T47D (cell line): ENCODE results near the gene DNAJC8.

Experiments used
- DNase-seq, 2 experiments: peaks; one replicate each; pipeline versions ENCODE4 v3.0.0 to v3.0.0-alpha.2; 2011 to 2012; ENCODE audit warnings: low read depth in 1 of 2, low spot score in 1 of 2
- JUND ChIP-seq: IDR thresholded peaks from 2 replicates; pipeline ENCODE4 v1.6.1; 2012; ENCODE audit warnings: low read depth
- in situ Hi-C: cut with HindIII; loops from 2 replicates; pipeline ENCODE4 v1.10.0; 2016; ENCODE audit warnings: low sequenced_read_pairs, low pct_unique_long_range_greater_than_20kb

DNAJC8 gene

DNA sequence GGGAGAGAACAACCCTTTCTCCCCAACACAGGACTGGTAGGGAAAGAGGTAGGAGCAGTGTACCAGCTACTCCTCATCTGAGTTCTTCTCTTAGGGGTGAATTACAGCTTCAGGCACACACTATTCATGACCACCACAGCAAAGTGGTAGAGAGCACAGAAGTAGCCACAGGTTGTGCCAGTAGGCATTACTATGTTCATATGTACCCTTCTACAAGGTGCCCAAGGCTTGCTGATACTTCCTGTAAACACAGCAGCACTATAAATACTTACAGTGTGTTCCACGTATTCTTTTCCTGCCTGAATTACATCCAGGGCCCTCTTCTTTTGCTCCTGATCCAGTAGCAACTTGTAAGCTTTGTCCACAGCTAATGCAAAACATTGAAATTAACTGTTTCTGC is 23.1 kb downstream of the DNAJC8 start:
- in situ Hi-C loops: no loop called here
- DNase-seq: no peak
- TF ChIP-seq JUND: no peak

DNA sequence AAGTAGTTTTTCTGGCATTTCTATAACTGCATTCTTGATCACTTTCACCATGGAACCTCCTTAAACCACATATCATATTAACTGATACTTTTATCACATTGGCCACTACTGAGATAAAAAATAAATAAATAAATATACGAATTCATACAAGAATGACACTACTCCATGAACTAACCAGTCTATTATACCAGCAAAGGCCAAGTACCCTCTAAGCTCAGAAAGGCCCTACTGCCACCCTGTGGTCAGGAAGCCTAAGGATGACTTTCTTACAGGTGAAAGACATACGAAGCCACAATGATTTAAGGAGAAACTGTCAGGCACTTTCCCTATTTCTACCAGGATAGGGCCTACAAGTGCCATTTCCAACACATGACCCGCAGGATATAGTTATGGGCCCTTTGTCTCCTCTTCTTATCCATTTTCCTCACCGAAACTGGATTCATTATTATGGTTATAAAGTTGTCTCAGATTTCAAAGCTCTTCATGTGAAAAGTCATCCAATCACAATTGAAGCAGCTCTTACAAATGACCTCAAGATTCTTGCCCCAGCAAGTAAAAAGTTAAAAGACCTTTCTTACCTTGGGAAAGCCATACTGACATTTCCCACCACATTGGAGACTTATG is 23.9 kb downstream of the DNAJC8 start:
- in situ Hi-C loops: no loop called here
- DNase-seq: peak; percentile 38 to 76
- TF ChIP-seq JUND: no peak

DNA sequence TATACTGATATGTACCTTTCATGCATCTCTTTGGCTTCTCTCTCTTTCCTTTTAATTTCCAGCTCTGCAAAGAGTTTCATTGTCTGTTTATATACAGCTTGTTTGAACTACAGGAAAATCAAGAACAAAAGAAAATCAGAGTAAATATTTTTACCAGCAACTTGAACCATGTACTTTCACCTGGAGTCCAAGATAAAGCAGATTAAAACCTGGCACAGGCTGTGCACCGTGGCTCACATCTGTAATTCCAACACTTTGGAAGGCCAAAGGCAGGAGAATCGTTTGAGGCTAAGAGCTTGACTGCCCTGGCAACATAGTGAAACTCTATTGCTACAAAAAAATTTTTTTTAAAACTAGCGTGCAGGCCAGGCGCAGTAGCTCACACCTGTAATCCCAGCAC is 27.6 kb downstream of the DNAJC8 start:
- no peak for TF ChIP-seq JUND
- DNase-seq: no peak
- in situ Hi-C loops: no loop called here

DNA sequence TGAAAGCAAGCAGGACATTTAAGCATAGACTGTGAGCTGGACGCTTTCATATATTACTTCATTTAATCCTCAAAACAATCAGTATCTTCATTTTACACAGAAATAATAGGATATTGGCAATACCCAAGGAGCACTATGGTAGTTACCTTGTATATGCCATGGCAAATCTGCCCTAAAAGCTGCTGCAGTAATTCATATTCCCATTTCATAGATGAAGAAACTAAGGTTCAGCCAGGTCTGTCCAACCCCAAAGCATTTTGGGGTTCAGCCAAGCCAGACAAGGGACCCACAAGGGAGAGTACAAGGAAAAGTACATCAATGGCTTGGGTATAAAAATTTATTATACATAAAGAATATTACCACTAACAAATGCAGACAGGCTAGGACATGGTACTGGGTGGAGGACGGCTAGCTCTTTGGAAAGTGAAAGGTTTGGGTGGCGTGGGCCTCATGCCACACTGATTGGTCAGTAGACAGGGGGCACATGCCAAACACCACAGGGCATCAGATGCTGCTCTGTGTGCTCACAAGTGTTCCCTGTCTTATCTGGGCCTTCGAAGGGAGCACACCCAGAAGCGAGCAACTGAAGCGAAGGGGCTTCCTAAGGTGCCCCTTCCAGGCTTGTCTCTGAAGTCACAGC is 32.5 kb downstream of the DNAJC8 start:
- in situ Hi-C loops: no loop called here
- no peak for TF ChIP-seq JUND
- no peak for DNase-seq

DNA sequence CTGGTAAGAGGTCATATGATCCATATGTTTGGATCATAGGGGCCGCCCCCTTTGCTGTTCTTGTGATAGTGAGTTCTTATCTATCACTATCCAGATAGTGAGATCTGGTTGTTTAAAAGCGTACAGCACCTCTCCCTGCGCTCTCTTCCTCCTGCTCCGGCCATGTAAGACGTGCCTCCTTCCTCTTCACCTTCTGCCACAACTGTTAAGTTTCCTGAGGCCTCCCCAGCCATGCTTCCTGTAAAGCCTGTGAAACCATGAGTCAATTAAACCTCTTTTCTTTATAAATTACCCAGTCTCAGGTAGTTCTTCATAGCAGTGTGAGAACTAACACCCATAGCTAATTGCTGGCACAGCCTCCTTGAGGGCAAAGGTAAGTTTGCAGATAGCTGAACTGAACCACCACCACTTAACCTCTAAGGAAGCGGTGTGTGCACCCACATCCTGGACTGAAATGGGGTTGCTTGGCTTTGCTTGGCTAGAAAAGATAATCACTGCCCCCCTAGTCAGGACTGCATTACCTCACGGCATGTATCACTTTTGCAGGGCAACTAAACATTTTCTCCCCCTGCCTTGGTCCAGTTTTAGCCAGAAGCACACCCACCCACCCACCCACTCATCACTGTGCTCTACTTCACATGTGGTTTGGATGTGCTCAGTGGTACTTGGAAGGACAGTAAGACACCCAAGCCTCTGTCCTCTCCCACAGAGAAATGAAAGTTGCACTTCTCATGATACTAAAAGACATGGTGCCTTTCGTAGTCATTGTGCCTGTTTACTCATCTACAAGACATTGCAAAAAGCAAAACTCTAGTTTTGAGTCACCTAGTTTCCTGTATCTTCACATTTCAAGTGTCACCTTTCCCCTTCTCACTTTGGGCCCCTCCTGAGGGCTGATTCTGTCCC is 33.2 kb downstream of the DNAJC8 start:
- in situ Hi-C loops: no loop called here
- no peak for DNase-seq

DNA sequence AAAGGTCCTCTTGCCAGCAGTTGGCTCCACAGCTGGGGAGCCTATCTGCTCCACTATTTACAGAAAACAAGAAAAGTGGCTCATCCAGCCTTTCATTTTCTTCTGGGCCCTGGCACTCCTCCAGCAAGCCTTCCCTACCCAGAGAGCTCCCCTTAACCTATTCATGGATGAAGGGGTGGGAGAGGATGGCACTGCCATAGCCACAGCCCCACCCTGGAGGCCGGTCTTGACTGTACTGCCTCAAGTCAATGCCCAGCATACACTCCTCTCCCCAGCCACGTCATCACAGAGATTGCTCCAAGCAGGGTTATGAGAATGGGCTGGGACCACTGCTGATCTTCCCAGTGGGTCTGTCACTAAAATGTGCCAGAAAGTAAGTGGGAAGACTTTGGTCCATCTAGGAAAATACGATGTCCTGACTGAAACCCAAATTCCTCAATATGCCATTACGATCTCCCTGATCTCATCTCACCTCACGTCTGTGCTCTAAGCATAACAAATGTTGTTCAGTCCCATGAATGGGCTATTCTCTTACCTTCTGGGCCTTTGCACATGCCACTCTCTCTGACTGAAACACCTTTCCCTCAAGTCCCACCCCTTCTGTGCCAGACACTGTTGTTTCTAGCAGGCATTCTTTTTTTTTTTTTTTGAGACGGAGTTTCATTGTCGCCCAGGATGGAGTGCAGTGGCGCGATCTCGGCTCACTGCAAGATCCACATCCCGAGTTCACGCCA is 35.0 kb downstream of the DNAJC8 start:
- no peak for TF ChIP-seq JUND
- DNase-seq: no peak
- in situ Hi-C loops: no loop called here

More for the DNA sequence above, 33.2 kb downstream of the DNAJC8 start:
- TF ChIP-seq JUND: no peak

DNA sequence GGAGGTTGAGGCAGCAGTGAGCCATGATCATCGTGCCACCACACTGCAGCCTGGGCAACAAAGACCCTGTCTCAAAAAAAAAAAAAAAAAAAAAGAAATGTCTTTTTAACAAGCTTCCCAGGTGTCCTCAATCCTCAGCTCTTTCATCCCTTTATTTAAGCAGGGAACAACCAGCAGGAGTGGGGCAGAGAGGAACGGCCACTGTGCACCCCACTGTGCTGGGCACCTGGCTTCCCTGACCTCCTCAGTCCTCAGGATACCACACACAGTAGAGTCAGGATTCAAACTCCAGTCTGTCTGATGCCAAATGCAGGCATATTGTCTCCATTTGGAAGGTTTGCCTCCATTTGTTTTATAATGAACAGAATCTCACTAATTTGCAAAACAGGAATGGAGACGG is 36.5 kb downstream of the DNAJC8 start:
- DNase-seq: no peak
- no peak for TF ChIP-seq JUND
- in situ Hi-C loops: no loop called here

DNA sequence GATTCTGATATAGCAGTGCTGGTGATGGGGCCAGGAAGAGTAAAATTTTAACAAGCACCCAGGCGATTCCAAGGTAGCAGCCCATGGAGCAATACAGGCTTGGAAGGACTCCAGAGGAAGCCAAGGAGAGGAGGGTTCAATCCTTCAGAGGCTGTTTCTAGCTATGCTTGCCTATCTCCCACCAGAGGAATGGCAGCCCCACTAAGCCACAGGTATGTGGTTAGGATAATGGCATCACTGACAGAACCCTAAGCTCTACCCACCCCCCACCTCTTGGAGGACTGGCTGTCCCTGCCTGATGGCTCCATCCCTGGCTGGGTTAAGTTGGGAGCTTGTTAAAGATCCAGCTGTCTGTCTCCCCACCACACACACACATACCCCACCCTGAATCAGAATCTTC is 37.0 kb downstream of the DNAJC8 start:
- no peak for TF ChIP-seq JUND
- DNase-seq: no peak
- in situ Hi-C loops: no loop called here

DNA sequence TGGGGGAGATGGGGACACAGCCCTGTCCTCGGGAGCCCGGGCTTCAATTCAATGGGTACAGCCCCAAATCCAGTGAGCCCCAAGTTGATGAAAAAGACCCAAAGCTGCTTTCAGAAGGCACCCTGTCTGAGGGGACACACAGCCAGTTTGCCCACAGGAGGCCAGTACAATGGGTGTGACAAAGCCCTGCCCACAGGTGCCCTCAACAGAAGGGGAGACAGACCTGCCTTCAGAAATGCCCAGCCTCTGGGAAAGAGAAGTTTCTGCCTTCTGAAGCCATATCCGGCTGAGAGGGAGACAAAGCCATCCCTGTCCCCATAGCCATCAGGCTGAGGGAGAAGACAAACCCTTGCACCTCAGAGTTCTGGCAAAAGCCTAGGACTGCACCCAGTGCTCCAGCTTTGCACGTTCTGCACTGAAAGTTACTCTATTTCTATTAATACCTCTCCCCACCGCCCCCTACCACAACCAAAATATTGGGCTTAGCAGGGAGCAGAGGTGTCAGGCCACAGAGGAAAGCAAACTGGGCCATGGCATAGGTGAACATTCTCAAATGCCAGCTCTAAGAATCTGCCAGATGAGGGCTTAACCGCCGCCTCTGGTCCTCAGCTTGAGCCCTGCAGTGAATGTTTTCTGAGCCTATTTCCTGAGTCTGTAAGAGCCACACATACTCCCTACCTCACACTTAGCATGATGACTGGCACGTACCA is 38.3 kb downstream of the DNAJC8 start:
- DNase-seq: no peak
- in situ Hi-C loops: no loop called here
- no peak for TF ChIP-seq JUND

DNA sequence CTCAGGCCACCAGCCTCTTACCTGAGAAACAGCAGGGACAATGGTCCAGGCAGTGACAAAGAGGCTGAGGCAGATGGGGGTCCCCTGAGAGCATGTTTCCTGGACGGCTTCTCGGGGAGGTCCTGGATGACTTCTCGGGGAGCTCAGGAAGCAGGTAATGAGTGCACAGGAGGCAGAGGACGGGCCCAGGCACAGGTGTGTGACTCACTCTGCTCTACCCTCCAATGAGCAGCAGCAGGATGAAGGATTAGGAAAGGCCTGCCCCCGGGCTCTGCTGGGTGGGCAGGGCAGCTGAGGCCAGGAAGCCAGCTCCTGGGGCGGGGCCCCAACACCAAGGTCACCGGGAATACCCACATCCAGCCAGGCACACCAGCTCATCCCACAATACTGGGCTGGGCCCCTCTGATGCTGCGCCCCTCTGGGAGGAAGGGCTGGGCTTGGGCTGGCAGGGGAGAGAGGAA is 39.1 kb downstream of the DNAJC8 start:
- no peak for TF ChIP-seq JUND
- in situ Hi-C loops: no loop called here
- peak in 1 of 2 experiments; percentile 35 for DNase-seq

DNA sequence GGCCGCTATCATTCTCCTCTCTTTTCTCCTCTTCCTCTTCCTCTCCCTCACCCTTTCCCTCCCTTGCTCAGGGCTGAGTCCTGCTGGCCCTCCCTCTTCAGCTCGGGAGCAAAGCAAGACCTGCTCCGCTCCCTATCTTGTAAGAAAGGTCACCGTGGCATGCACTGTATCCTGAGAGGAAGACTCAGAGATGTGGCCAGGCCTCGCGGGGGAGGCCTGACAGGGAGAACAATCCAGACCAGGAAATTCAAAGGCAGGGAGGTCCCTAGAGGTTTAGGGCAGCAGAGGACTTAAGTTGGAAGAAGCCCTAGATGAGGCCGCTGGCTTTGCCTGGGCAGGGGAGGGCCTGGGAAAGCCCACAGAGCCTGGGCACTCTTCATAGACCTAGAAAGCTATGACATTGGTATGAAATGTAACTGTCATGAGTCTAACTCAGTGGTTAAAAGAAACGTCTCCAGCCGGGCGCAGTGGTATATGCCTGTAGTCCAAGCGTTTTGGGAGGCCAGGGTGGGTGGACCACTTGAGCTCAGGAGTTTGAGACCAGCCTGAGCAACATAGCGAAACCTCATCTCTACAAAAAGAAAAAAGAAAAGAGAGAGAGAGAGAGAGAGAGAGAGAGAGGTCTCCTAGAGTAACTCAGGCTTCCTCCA is 41.7 kb downstream of the DNAJC8 start:
- TF ChIP-seq JUND: no peak
- in situ Hi-C loops: no loop called here
- no peak for DNase-seq
